Stimulated activated CD4-positive, alpha-beta T cell treated with anti-CD3 and anti-CD28 coated beads, Interleukin-2, amount 100 ng/mL, for 48 hours (primary cell): ENCODE results near the gene BNC2.

Experiments used
- DNase-seq, 2 donors: peaks; one replicate each; pipeline ENCODE4 v3.0.0-alpha.2; 2020

The BNC2 gene

DNA sequence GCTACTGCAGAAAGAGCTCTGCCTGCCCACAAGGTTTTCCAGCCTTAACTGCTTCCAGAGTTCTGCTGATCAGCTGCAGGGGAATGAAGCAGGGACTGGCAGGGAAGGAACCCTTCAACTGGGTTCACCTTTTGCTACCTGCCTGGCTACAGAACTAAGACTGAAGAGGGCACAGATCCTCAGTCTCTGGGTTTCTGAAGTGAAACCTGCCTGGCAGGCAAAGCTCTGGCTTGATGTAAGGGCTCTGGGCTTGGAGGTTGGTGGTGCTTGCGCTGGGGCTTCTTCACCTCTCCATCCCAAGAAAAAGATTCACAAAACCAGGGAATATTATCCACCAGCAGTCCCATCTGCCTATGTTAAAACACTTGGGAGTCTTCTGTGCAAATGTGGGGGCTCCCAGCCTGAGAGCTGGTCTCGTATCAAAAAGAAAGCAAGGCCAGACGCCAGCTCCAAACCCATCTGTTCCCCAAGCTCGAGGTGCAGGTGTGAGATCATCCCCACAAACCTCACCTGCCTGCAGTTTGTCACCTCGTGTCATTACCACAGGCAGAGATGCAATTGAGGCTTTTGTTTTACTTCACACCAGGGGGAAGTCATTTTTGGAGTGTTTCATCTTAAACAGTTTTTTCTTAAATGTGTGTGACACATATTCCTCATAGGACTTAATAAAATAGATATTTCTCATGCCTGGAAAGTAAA lies 58.3 kb downstream of the BNC2 start:
- DNase-seq, result no peak

DNA sequence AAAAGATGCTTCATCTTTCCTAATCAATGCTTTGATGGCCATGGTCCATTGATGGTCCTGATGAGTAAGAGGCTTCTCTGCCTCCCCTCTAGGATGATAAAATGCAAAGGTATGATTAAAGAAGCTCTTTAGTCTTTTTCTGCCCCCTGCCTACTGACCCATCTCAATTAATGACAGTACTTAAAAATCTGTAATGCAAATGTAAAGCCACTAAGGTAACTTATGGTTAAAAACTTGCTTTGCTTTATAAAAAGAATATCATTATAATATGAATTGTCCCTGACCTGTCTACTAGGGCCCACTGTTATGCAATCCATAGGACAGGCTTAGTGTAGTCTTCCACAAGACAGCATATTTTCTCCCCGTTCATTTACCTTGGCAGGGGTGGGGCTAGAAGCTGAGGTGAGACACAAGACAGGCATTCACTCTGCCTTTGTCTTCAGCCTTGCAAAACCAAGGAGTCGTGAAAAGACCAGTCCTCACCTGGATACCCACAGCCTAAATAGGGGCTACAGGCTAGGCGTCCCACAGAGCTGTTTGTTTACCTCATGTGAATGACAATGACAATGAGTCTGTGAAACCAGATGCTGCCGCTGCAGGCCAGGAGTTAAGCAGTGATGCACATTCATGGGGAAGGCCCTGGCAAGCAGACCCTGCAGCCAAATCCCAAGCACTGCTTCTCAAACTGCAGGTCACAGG lies 60.4 kb downstream of the BNC2 start:
- no peak for DNase-seq

DNA sequence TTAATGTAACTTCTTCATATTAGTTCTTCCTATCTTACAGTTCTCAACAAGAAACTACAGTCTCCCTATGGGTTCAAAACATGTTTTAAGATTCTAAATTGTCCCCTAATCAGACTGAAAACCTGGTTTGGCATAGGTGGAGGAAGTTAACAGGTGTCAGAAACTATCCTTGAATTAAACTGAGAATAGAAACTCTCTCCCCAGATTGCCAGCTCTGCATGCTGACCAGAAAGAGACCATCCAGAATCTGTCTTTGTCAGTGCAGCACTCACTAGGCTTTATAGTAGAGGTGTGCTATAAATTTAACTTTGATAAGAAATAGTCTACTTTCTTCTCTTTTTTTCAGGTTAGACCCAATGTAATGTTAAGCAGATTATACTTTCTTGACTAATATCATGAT lies 63.8 kb downstream of the BNC2 start:
- no peak for DNase-seq

DNA sequence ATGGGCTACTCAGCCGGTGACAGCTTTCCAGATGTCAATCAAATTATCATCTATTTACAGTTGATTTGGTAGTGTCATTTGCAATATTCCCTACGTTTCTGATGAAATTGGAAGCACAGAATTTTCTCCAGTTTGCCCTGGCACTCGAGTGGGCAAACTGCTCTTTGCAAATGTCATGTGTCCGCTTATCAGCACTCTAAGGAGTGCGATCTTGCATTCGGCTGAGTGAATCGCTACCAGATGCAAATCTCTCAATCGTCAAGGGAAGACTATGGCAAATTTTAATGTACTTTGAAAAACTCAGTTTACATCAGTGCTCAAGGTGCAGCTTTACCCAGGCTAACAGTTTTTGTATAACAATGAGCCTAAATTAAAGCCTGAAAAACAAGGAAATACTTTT lies 66.8 kb downstream of the BNC2 start:
- no peak for DNase-seq

DNA sequence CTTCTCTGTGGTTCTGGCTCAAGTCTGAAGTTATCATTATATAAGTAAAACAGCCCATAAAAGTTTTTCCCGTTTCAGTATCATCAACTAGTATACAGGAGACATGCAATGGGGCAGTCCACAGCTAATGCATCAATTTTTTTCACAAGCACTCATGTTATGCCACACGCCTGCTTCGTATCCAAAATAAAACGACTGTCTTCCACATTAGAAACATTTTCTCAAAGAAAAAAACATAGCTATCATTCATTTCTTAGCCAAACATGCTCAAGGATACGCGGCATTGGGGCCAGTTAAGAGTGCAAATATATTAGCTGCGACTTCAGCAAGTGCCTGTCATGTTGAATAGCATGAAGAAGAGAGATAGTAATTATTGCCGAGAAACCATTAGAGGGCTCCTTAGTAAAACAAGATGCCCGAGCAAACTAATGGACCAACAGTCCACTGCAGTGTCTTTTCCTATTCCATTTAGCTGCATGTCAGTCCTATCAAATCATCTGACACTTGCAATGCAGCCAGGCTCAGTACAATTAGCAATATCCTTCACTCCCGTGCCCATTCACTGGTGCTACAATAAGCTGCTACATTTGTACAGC lies 68.5 kb downstream of the BNC2 start:
- no peak for DNase-seq

DNA sequence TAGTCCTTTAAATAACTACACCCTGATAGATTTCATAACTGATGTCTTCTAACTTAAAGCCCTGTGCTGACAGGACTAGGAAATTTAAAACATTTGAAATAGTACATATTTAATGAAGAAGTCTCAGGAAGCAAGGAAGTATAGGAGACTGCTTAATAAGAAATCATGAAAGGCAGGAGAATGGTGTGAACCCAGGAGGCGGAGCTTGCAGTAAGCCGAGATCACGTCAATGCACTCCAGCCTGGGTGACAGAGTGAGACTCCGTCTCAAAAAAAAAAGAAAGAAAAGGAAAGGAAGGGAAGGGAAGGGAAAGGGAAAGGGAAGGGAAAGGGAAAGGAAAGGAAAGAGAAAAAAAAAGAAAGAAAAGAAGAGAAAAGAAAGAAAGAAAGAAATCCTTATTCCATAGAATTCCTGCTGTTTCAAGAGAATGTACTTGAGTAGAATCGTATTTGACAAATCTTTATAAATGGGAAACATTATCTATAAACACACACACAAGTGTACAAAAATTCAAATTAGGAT lies 74.1 kb downstream of the BNC2 start:
- DNase-seq, result no peak

DNA sequence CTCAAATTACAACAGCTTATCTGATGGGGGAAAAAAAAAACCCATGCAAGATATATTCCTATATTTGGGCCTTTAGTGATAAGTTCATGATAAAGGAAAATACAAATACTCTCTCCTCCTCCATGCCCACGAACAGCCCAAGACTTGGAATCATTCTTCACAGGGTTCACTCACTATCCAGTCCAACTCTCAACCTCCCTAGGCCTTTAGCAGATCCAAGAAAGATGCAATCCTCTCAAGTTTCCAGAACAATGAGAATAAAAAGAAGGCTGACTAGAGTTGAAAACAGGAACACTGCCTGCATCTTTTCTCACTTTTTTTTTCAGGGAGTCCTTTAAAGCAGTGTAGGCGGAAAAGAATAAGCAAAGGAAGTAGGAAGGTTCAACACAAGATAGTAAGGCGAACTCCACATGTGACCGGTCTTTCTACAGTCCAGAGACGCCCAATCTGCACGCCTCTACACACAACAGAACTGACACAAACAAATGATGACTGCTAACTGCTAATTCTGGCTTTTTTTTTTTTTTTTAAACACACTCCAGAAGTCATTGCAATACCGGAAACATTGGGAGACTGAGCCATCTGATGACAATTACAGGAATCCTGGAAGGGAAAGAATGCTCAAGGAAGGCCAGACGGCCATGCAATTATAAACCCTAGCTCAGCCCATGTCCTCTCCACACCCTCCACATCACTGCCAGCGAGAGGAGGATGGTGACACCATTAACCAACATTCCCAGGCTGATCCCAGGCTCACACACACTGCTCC lies 75.4 kb downstream of the BNC2 start:
- no peak for DNase-seq

DNA sequence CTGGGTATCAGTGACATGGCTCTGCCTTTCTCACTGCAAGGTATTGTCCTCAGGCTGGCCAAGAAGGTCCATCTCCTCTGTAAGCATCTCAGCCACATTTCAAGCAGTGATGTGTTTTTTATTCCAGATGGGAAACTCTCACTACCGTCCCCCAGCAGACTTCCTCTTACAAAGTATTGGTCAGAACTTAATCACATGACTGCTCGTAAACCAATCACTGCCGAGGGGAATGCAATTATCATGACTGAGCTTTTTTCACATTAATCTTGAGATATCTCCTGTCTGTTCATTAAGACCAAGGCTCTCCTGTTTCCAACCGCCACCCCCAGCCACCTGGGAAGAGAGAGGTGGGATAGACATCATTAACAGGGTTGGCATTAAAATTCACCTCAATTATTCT lies 76.4 kb downstream of the BNC2 start:
- DNase-seq, result no peak

DNA sequence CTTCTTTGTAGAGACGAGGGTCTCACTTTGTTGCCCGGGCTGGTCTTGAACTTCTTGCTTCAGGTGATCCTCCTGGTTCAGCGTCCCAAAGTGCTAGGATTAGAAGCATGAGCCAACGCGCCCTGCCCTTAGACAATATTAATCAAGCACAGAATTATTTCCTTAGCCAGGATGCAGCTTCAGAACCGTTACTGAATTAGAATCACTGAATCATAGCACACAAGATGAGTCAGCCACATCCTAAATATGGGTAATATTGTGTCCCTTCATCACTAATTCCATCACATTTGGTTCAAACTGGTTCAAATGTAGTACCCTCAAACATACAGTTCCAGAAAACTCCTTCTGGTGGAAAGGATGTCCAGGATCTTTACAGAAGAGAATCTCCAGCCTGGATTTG lies 82.7 kb downstream of the BNC2 start:
- no peak for DNase-seq

DNA sequence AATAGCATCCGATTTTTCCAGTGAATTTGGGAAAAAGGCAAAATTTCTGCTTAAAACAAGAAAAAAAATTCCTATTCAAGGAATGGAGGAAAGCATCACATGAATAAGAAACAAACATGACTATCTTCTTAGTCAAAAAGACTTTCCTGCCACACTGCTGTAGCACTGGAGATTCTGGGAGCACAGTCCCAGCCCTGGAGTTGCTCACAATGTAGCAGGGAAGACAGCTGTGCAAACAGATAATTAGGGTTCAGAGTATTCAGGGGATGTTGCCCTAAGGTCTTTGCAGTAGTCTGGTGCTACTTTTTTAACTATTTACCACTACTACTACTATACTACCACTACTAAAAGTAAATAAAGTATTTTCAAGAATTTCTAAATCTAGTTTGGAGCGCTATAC lies 86.5 kb downstream of the BNC2 start:
- DNase-seq, result no peak

DNA sequence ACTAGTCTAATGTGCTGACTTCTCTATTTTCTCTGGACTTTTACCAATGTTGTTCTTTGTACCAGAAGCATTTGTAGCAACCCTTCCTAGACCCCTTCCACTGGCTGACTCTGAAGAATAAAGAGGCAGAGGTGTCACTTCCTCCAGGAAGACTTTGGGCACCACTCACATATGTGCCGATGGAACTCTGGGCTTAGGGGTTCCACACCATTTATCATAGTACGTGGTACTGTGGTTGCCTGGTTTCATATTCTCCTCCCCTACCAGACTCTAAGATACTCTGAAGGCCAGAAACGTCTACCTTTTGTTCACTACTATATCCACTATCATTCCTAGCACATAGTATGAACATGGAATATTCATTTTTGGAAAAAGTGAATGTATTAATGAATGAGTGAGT lies 88.0 kb downstream of the BNC2 start:
- DNase-seq, result no peak

DNA sequence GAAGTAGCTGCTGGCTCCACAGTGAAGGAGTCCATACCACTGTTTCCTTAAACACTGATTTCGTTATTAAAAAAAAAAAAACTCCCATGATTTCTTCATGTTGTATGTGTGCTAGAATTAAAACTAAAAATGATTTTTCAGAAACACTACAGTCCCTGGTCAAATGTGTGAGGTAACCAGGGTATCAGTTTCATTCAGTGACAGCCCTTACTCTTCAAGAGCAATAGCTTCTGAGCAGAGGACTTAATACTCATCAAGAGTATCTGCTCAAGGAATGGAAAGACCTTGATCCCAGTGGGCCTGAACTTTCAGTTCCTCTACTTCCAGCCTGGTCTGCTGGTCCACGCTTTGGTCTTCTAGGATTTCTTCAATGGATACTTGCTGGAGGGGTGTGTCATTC lies 95.1 kb downstream of the BNC2 start:
- no peak for DNase-seq

DNA sequence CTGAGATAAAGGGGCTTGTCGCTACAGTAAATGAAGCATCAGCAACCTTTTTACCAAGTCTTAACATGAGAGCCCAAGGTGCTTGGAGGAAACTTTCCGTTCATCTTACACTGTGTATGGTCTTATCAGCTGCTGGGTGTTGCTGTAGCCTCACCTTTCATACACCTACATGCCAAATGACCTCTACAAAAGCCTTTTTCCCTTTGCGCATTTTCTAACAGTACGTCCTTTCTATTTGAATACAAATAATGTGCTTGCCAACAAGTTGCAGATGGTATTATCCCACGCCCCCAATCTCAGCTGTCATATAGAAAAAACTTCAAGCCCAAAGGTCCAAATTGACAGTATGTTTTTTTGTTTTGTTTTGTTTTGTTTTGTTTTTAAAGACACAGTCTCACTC lies 96.9 kb downstream of the BNC2 start:
- DNase-seq, result no peak

DNA sequence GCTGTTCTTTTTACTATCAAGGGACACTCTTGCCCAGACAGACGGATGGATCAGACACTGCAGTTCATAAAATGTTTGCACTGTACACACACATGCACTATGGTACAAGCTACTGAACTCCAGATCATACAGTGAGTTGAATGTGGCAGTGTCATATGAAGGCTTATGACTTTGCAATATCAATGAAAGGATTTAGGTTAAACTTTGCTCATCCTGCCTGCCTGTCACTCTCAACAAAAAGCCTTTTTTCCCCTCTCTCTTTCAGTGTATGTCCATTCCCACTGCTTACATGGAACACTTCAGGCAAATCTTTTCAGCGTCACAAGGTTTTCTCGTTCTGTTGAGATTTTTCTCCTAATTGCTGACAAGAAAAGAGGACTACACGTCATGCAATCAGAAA lies 97.4 kb downstream of the BNC2 start:
- no peak for DNase-seq

DNA sequence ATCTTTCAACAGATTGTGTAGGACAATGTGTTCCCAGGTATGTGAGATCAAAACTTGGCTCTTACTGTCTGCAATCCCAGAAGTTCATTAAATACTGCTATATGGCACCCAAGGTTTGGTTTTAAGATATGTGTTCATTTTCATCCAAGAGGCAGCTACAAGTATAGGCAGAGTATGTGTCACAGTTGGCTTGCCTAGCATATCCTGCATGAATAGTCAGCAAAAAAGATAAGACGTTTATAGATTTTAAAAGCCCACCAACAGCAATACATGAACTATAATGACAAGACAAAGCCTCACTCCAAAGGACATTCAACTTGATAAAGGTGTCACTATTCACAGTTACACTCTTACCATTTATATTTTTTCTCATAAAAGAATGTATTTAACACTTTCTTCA lies 99.1 kb downstream of the BNC2 start:
- DNase-seq, result no peak

DNA sequence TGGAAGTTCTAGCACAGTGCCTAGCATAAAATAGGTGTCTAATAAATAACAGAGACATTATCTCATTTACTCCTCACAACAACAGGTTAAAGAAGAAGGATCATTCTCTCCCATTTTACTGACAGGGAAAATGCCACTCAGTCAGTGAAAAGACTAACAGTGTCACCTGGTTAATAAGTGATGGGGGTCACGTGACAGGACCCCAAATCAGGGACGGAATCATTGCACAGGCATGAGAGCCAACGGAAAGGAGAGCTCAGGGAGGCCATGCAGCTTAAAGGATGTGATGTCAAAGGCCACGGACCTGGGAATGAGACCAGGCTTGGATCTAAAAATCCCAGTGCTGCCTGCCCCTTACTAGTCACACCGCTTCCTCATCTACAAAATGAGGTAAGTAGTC lies 101.2 kb downstream of the BNC2 start:
- no peak for DNase-seq

DNA sequence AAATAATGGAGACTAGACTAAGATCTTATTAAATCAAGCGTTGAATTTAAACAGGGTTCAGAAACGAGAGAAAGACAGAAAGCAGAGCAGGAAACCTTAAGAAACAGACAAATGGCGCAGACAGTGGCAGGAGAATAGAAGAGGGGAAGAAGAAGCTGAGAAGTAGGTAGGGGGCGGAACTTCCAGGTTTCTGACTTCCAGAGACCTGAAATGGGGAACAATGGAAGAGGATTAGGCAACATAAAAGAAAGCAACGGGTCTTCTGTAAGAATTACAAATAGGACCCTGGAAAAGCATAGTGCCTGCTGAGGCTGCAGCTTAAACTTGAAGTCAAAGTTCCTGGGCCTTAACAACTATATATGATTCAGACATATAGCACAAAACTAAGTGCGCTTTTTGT lies 101.7 kb downstream of the BNC2 start:
- DNase-seq, result no peak

DNA sequence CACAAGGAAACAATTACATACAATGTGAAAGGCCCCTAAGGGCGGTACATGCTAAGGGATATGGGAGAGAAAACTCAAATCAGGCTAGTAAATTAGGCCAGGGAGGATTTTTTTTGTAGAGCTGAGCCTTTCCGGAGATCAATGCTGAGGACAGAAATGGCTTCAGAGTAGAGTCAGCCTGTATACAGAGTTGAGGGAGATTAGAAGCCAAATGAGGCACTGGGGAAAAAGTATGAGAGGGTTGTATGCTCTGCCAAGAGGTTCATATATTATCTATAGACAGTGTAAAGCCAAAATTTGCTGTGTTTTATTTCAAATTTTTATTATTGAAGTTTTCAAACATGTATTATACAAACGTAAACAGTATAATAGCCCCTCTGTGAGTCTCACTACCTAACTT lies 103.1 kb downstream of the BNC2 start:
- no peak for DNase-seq

DNA sequence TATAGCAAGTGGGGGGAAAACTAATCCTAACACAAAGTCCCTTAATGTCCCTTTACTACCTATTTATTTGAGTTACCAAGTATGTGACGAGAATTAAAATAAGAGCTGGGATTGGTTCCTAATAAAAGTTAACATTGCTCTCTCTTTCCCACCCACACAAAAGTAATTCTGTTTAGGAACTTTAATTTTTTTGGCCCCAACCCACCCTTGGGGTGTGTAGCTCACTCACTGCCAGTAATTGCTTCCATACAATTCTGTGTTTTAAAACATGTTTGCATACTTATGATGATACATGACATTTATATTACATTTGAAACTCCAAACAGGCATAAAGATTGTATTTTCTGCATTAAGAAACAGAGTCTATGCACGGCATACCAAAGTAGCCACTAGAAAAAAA lies 106.5 kb downstream of the BNC2 start:
- no peak for DNase-seq

DNA sequence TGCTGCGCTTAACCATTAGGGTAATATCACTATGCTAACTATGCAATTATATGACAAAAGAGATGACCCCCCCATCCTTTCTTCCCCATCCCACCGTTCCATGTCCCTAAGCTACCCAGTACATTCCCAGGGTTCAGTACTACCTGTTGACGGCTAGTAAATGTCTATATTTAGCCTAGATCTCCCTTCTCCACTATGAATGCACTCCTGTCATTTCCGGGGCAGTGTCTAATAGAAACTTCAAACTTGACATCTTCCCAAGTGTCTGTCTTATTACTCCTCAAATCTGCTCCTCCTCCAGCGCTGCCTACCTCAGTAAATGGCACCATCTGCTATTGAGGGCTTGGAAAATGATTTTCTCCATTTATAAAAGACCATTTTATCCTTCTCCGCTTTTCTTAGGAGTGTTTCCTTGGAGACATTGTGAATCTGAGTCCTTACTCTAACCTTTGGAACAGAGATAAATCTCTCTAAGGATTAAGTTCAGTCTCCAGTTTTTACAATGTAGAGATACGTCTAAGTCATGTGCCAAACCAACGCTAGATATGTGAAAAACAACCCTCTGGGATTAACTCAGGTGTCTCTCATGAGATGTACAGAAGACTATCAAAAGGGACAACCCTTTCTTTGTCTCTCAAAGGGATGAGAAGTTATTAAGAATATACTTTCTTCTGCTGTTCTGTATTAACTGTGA lies 114.9 kb downstream of the BNC2 start:
- DNase-seq, result no peak

DNA sequence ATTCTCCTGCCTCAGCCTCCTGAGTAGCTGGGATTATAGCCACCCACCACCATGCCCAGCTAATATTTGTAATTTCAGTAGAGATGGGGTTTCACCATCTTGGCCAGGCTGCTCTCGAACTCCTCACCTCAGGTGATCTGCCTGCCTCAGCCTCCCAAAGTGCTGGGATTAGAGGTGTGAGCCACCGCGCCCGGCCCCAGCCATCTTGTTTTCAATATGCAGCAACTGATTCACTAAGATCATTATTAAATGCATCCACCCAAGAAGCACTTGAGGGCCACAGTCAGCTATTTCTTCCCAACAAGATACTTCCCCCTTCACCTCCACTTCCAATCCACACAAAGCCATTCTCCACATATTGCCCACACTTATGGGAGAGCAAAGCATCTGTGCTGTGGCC lies 115.8 kb downstream of the BNC2 start:
- DNase-seq, result no peak

DNA sequence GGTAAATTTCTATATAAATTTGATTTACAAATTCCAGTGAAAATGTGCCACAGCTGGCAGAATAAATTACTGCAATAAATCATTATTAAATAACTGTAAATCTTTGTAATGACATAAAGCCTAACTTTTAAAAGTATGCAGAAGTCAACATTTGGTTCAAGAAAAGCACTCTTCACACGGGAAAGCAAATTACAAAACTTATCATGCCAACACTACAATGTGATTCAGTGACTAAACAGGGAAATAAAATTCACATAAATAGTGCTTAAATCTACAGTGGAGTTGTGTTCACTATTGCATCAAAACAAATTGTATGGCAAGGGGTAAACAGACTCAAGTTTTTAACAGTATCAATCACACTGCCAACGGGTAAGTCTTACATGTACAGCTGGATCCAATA lies 117.2 kb downstream of the BNC2 start:
- DNase-seq, result no peak

DNA sequence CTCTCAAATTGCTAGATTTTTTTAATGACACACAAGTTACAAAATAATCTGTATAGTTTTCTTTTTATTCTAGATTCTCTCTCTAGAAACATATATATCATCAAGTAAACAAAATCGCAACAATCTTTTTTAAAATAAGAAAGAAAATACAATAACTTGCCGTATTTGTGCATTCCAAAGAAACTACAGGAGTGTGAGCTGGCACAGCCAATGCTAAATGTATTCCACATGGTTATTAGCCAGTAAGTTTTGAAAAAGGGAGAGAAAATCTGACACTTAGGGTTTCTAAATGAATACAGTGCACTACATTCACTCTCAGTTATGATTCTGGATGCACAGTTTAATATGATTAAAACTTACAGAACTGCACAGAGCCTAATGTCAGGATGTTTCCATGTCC lies 117.9 kb downstream of the BNC2 start:
- DNase-seq, result no peak
